Coronary artery (tissue), 2 donors: ENCODE results near the gene ALS2CL.

Source experiments
- DNase-seq: peaks from one replicate; pipeline ENCODE4 v3.0.0-alpha.2; 2017; ENCODE audit warnings: low spot score
- H3K27ac ChIP-seq, 2 donors: fragments of 200-600 bp; sonication (generic); one replicate each; pipeline ENCODE4 v1.5.1; 2016 to 2019
- H3K4me3 ChIP-seq: fragments of 200-600 bp; sonication (generic); 2 replicates; pipeline ENCODE4 v1.5.1; 2016; ENCODE audit warnings: mild to moderate bottlenecking, moderate library complexity
- TF ChIP-seq, protein P1 (sequence below): fragments of 200-600 bp; sonication (generic); IDR thresholded peaks from one replicate; pipeline ENCODE4 v1.5.1; 2019; ENCODE audit warnings: antibody characterized with exemption

The ALS2CL gene

DNA sequence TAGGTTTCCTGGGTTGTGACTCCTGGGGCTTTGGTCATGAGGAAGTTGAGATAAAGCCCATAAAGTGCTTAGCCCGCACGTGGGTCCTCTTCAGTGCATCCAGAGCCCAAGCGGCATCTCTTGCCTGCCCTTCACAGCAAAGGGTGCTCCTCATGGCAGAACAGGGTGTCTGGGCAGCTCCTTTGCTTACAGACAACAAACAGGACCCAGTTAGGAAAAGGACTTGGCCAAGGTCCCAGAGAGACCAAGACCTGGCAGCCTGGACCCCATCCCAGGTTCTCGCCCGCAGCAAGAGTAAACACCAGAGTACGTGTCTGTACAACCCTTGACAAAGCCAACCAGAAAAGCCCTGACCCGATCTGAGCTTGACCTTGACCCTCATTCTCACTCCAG, 27.0 kb downstream of the ALS2CL start:
- Histone ChIP-seq H3K27ac (no peak overlapping the region), H3K4me3 (no peak overlapping the region)
- DNase-seq: peak; percentile 64
- TF ChIP-seq, protein P1, sequence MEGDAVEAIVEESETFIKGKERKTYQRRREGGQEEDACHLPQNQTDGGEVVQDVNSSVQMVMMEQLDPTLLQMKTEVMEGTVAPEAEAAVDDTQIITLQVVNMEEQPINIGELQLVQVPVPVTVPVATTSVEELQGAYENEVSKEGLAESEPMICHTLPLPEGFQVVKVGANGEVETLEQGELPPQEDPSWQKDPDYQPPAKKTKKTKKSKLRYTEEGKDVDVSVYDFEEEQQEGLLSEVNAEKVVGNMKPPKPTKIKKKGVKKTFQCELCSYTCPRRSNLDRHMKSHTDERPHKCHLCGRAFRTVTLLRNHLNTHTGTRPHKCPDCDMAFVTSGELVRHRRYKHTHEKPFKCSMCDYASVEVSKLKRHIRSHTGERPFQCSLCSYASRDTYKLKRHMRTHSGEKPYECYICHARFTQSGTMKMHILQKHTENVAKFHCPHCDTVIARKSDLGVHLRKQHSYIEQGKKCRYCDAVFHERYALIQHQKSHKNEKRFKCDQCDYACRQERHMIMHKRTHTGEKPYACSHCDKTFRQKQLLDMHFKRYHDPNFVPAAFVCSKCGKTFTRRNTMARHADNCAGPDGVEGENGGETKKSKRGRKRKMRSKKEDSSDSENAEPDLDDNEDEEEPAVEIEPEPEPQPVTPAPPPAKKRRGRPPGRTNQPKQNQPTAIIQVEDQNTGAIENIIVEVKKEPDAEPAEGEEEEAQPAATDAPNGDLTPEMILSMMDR: no peak

DNA sequence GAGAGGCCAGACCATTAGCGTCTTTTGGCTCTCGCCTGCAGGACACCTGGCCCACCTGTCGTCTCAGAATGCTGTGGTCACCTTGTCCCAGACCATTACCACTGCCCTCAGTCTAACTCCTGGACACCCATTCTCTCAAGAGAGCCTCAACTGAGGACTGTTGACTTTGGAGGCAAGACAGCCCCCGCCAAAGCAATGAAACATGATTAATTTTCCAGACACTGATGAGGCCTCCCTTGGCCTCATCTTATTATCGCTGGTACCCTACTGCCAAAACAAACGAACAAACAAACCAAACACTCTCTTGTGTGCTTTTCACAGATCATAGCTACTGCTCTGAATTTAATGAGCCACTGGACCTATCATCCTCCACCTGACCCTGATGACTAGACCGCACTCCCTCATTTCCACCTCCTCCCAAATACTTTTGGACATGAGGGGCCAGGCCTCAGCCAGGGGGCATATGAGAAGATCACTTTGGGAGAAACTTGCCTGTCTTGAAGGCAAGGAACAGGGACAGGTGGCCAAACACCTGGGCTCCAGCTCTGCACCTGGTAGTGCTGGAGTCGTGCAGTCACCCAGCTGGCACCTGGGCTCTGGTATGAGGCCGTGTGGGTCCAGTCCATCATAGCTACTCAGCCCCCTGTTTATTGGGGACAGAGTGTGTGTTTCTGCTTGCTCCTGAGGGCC, 27.6 kb downstream of the ALS2CL start:
- no peak overlapping the region for H3K27ac ChIP-seq
- H3K4me3 ChIP-seq: no peak overlapping the region
- TF ChIP-seq, protein P1: no peak
- peak; percentile 60 for DNase-seq

DNA sequence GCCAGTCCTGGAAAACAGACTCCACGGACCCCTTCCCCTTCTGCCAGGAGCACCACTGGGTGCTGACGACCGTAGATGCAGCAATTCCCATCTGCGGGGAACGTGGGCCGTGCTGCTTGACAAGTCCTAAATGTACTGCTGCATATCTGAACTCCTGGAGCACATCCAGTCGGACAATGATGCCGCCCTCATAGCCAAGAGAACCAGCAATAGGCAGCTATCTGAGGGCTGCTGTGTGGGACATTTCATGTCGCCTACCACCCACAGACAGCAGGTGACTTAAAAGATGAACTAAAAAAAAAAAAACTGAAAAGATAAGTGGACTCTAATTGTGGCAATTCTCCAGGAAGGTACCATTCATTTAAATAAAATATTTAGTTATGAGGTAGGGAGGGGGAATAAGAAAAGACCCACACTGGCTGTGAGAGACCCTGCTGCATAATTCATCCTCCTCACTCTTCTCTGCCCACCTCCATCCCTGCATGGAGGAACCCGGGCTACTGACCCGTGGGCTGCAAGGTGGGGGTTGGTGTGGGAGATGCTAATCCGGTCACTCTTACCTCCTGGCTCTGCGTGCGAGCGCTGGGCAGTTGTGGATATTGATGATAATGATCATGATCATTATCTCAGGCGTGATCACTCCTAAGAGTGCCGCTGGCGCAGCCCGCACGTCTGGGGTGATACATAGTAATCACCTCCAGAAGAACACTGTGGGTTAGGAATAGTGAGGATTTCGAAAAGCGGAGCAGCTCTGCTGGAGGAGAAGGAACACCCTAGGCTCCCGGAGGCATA, 28.3 kb downstream of the ALS2CL start:
- no peak overlapping the region for H3K27ac ChIP-seq
- no peak for DNase-seq
- TF ChIP-seq, protein P1: no peak
- H3K4me3 ChIP-seq: no peak overlapping the region

DNA sequence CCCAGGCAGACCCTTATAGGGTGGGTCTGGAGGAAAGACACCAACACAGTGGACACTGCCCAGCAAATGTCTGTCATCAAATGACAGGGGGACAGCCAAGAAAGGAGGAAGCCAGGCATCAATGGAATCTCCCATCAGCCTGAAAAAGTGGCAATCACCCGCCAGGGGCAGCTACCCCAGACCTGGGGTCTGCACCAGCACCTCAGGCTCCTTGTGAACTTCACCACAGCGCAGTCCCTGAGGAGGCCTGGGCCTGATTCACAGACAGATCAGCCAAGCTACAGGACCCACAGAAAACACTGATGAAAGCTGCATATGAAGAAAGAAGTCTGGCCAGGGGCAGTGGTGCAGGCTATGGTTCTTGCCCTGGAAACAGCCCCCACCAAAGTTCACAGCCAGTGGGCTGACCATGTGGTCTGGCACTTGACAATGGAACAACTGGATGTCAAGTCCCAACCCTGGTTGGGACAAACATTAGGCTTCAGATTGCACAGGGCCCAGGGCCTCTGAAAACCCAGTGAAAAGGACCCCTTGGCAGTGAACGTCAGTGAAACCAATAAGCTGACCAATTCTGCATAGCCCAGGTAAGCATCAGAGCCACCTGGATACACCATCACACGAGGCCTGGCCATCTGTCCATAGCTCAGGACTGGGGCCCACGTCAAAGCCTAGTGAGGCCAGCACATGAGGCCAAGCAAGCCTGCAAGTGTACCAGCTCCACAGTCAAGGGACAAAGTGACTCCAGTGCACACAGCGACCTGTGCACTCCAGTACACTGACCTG, 29.1 kb downstream of the ALS2CL start:
- Histone ChIP-seq H3K4me3 (no peak overlapping the region), H3K27ac (no peak overlapping the region)
- TF ChIP-seq, protein P1: no peak
- DNase-seq: no peak

DNA sequence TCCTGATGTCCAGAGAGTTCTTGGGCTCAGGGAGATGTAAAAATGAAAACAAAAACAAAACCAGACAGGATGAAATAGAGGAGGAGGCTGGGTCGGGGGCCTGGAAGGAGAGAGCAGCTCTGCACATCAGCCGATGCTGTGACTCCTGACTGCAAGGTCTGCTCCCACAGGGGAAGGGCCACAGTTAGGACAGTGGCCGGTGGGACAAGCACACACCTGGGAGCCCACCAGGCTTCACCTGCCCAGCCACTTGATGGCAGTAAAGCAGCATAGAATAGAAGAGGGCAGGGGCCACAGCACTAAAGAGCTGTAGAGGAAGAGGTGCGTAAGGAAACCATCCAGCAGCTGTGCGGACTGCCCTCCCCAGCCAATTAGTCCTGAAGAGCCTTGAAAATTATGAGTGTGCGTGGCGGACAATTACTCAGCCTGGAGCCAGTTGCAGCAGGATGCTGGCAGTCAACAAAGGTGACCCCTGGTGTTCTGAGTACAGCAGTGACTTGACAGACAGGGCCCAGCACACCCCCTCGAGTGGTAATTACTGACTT, 29.8 kb downstream of the ALS2CL start:
- no peak overlapping the region for H3K27ac ChIP-seq
- H3K4me3 ChIP-seq: no peak overlapping the region
- no peak for DNase-seq
- TF ChIP-seq, protein P1: no peak

DNA sequence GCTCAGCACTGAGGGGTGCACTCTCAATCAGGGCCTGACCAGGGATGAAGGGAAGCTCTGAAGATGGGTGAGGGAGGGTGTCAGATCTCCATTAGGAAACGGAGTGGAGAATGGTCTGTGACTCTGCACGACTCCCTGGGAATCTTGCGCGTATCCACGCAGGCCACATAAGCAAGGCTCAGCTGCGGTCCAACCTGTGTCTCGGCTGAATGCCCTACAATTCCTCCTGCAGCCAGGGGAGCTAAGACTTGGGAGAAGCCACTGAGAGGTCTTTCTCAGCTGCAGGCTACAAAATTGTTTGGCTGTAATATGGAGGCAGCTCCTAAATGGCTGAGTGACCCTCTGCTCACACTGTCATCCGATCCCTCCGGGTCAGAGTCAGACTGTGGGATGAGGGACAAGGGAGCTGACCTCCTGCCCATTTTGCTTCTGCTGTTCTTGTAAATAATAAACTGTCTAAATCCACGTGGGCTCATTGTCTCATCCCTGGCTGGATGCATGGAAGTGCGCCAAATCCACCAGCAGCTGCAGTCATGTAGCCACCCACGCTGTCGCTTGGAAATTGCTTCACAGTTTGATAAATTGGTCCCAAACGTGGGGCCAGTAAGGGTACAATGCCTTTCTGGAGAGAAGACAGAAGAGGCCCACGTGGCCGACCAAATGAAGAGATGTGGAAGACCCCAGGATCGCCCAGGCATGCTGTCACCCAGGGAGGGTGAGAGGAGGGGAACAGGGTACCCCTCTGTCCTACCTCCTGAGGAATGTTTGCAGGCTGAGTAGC, 30.5 kb downstream of the ALS2CL start:
- Histone ChIP-seq H3K4me3 (no peak overlapping the region), H3K27ac (no peak overlapping the region)
- TF ChIP-seq, protein P1: no peak
- peak; percentile 62 for DNase-seq
